GM19035 (cell line): ENCODE results near the gene KRT74.

Experiments used
- ATAC-seq: cut with Tn5 transposase; IDR thresholded peaks from one replicate; pipeline ENCODE4 v1.9.1; 2021; ENCODE audit not compliant: unreplicated experiment

The KRT74 gene

GRCh38 chr12:52539821-52540173 is 33.8 kb downstream of the KRT74 start:
- ATAC-seq, result no peak

- ATAC-seq, result no peak
These were observed 34.4 kb downstream of the KRT74 start for GRCh38 chr12:52539083-52539820.

DNA sequence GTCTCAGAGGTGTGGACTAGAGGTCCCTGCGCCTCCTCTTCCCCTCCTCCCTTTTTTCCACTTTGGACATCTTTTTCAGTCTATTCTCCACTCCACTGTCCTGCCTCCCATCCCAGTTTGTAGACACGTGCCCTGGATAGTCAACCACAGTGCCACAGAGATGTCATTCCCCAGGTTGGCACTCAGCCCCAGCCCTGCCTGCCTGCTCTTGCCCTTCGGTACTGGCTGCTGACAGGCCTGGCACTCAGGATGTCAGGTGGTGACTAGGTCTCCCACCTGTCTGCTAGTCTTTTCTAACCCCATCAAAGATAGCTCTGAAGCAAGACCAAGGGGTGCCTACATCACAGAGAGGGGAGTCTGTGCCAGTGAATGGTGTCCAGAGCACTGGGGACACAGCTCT is 36.5 kb downstream of the KRT74 start:
- ATAC-seq, result no peak

GRCh38 chr12:52535574-52535973 is 38.1 kb downstream of the KRT74 start:
- no peak for ATAC-seq

DNA sequence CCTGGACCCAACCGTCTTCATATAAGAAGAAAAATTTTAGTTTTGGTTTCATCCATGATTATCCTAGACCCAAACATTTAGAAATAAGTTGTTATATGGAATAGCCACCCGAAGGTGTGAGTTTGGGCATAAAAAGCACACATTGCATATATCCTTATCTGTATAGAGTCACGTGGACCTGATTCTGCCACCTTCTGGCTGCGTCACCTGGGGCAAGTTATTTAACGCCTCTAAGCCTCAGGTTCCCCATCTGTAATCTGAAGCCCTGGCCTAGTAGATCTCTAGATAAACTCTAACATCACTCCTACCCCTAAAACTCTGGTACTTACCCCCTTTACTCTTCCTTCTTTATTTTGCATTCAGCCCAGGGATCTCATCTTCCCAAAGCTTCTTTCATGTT is 39.2 kb downstream of the KRT74 start:
- no peak for ATAC-seq

- ATAC-seq, result no peak
These were observed 39.8 kb downstream of the KRT74 start for GRCh38 chr12:52533686-52534470.

GRCh38 chr12:52532636-52533035 is 41.0 kb downstream of the KRT74 start:
- ATAC-seq, result no peak

GRCh38 chr12:52531566-52532300 is 41.9 kb downstream of the KRT74 start:
- no peak for ATAC-seq

- no peak for ATAC-seq
These were observed 42.7 kb downstream of the KRT74 start for GRCh38 chr12:52530905-52531304.

- no peak for ATAC-seq
These were observed 43.3 kb downstream of the KRT74 start for GRCh38 chr12:52530366-52530765.

DNA sequence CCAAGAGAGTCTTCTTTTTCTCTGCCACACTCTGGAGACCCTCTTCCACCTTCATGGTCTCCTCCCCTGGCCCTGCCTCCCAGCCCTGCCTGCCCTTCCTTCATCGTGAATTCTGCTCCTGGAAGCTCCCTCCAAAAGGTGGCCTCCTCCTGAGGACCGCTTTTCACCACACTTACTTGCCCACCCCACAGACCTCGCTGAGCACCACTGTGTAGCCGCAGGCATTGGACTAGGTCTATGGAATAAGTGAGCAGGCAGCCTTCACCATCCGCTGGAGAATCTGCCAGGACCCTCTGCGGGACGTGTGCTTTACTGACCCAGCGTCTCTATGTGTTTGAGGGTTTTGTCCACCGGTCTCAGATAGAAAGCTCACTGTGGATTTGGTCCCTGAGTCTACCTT is 43.8 kb downstream of the KRT74 start:
- no peak for ATAC-seq

DNA sequence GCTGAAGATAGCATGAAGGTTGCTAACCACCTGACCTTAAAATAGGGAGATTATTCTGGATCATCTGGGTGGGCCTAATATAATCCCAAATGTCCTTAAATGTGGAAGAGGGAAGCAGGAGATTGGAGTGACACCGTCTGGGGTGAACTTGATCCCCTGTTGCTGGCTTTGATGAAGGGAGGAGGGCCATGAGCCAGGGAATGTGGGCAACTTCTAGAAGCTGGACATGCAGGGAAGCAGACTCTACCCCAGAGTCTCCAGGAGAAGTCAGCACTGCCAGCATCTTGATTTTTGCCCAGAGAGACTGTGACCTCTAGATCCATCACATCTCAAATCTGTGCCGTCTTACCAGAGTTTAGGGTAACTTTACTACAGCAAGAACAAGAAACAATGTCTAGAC is 44.2 kb downstream of the KRT74 start:
- ATAC-seq, result no peak

GRCh38 chr12:52528641-52529143 is 45.0 kb downstream of the KRT74 start:
- no peak for ATAC-seq

- no peak for ATAC-seq
These were observed 46.4 kb downstream of the KRT74 start for GRCh38 chr12:52527121-52527800.

- ATAC-seq, result no peak
These were observed 47.1 kb downstream of the KRT74 start for GRCh38 chr12:52526511-52526951.

DNA sequence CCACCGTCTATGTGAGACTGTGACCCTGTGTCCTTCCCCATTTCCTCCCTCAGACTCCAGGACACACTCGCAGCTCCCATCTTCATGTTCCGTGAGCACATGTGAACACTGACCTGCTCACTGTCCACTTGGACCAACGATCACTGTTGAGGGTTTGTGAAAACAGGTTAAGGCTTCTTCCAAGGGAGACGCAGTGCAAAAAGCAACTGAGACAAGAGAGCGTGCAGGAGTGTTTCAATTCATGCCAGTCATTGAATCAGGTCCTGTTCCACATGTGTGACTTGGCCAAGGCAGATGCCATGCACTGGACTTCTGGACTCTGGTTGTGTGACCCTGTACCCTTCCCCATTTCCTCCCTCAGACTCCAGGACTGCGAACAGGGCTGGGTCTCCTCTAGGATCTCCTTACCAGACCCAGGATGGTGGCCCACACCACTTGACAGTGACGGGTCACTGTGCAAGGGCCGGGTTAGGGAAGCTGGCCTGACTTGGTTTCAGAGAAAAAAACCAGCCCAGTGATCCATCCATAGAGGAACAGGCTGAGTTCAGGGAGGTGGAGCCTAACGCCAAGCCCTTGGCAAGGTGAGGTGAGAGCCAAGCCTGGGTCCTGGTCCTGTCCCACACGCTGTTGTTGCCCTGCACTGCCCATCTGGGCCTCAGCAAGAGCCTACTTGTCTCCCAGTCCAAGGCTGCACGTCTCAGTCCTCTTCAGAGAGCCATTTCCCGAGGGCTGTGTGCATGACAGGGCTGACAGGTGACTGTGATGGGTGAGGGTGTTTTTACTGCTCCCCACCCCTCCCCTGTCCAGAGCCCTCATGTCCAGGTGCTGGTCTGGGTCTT is 47.8 kb downstream of the KRT74 start:
- no peak for ATAC-seq

DNA sequence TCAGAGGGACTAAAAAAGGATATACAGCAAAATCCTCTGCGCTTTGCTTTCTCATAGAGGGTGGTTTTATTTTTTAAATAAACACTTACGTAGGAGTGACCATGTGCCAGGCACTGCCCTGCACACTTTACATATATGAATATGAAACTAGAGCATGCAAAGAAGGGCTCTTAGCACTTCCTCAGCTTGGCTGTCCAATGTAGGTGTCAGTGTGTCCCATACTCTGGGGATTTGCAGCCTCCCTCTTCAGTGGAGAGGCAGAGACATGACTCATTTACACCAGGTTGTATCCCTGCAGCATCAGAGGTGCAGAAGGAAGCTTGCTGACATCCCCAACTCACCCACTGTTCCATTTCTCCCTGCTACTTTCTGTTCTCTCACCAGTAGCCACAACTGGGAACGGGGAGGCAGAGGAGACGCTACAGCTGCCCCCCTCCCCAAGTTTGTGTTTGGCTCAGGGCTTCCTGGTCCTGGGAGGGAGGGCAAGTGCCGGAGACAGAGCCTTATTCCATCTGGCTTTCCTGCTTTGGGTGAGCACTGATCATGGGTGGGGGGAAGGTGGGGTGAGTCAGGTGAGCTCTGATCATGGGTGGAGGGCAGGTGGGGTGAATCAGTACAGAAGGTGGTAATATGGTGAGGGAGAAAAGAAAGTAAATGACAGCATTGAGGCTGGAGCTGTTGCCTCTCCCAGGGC is 48.6 kb downstream of the KRT74 start:
- no peak for ATAC-seq

- ATAC-seq, result no peak
These were observed 49.3 kb downstream of the KRT74 start for GRCh38 chr12:52524241-52524897.

- ATAC-seq, result no peak
These were observed 49.8 kb downstream of the KRT74 start for GRCh38 chr12:52523824-52524223.
